Large intestine (tissue), 3 donors: ENCODE data around the gene TNXB. TPM values are rescaled to one million over a fixed set of nuclear protein-coding genes. Genes with fewer than 3 reads are reported as not detected.
"Not testable (repeated sequence)": the region's sequence is repeated elsewhere in the genome, so short reads cannot be mapped to it uniquely, and the experiment has no call there.

Source experiments
- DNase-seq, 2 donors: peaks; one replicate each; pipeline versions ENCODE4 v3.0.0 to v3.0.0-alpha.2; 2013
- H3K27ac ChIP-seq: one replicate; pipeline ENCODE4 v1.5.1; 2013; ENCODE audit warnings: low read length
- H3K27me3 ChIP-seq: 2 replicates; pipeline ENCODE4 v1.6.1; 2013; ENCODE audit warnings: low read length; ENCODE audit not compliant: control insufficient read depth, insufficient read depth
- H3K36me3 ChIP-seq: 2 replicates; pipeline ENCODE4 v1.6.1; 2013; ENCODE audit warnings: low read length; ENCODE audit not compliant: control insufficient read depth, insufficient read depth
- H3K4me1 ChIP-seq: one replicate; pipeline ENCODE4 v1.6.1; 2013; ENCODE audit warnings: low read length; ENCODE audit not compliant: control insufficient read depth, insufficient read depth
- H3K4me3 ChIP-seq: one replicate; pipeline ENCODE4 v1.5.1; 2013; ENCODE audit warnings: low read length
- H3K9me3 ChIP-seq: one replicate; pipeline ENCODE4 v1.6.1; 2013; ENCODE audit warnings: mild to moderate bottlenecking, low read depth, low read length, moderate library complexity; ENCODE audit not compliant: control insufficient read depth
- WGBS: methylation state at CpG from one replicate; pipeline ENCODE4 v1.1.5; 2013; ENCODE audit warnings: low lambda C conversion rate; ENCODE audit not compliant: insufficient coverage; 5-methylcytosine and 5-hydroxymethylcytosine counted together
- polyA plus RNA-seq: library from polyadenylated mRNA; unstranded; fragments of 120-200 nt; gene quantifications from one replicate; pipeline ENCODE4 v1.2.1, GENCODE V29; 2013

TNXB gene
- polyA plus RNA-seq, 1 donor: 17.5 TPM

GRCh38 chr6:32070814-32071543 is 38.2 kb downstream of the TNXB start:
- no peaks in the 10 kb centered on the region for H3K27me3 ChIP-seq
- no CpG with 5 or more reads among the region's 16 CpGs for WGBS
- H3K4me1 ChIP-seq: no peaks in the 10 kb centered on the region
- no peak for DNase-seq
- H3K27ac ChIP-seq: no peak overlapping the region
- H3K36me3 ChIP-seq: peaks cover 6% of the 10 kb centered on the region
- H3K4me3 ChIP-seq: no peak overlapping the region
- H3K9me3 ChIP-seq: no peaks in the 10 kb centered on the region

- Histone ChIP-seq H3K4me3 (no peak overlapping the region), H3K4me1 (no peaks in the 10 kb centered on the region), H3K27ac (no peak overlapping the region), H3K27me3 (no peaks in the 10 kb centered on the region), H3K36me3 (peaks cover 6% of the 10 kb centered on the region), H3K9me3 (no peaks in the 10 kb centered on the region)
- DNase-seq: no peak
- no CpG with 5 or more reads among the region's 24 CpGs for WGBS
Observed at GRCh38 chr6:32069878-32070515, 39.1 kb downstream of the TNXB start.

DNA sequence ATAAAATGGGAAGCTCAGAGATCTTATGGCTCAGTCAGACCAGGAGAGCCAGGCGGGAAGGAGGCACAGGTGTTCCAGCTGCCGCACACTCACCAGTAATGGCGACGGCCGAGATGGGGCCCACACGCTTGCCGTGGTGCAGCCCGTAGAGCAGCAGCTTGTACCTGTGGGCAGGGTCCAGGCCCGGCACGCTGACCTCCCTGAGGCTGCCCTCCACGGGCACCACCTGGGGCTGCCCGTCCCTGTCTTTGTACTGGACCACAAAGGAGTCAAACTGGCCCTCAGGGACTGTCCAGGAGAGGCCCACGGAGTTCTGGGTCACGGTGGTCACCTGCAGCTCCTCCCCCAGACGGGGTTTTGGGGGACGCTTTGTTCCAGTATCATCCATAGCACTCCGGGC is 39.7 kb downstream of the TNXB start:
- H3K4me3 ChIP-seq: no peak overlapping the region
- H3K27me3 ChIP-seq: no peaks in the 10 kb centered on the region
- peaks cover 6% of the 10 kb centered on the region for H3K36me3 ChIP-seq
- H3K27ac ChIP-seq: no peak overlapping the region
- no peak for DNase-seq
- no CpG with 5 or more reads among the region's 17 CpGs for WGBS
- no peaks in the 10 kb centered on the region for H3K9me3 ChIP-seq
- no peaks in the 10 kb centered on the region for H3K4me1 ChIP-seq

DNA sequence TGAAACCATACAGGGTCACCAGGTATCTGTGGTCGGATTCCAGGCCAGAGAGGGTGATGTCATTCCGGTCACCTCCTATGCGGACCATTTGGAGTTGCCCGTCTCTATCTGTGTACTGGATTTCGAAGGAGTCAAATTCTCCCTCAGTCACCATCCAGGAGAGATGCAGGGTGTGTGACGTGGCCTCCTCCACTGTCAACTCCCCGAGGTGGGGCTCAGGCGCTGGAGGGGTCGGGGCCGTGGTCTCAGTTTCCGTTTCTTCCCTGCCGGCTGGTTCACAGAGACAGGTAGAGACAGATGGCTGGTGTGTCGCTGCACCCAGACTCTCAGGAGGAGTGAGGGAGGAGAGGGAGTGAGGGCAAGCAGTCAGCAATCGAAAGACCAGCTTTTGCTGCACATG is 40.3 kb downstream of the TNXB start:
- Histone ChIP-seq H3K9me3 (no peaks in the 10 kb centered on the region), H3K36me3 (peaks cover 6% of the 10 kb centered on the region), H3K4me1 (no peaks in the 10 kb centered on the region), H3K27ac (no peak overlapping the region), H3K27me3 (no peaks in the 10 kb centered on the region), H3K4me3 (no peak overlapping the region)
- no peak for DNase-seq
- WGBS: 90% methylated on average over 2 of the region's 14 CpGs

GRCh38 chr6:32068315-32068714 is 40.8 kb downstream of the TNXB start:
- not testable (repeated sequence) for H3K9me3 ChIP-seq, H3K27ac ChIP-seq, H3K27me3 ChIP-seq, H3K4me1 ChIP-seq, H3K4me3 ChIP-seq, DNase-seq, H3K36me3 ChIP-seq
- no CpG with 5 or more reads among the region's 13 CpGs for WGBS

GRCh38 chr6:32067521-32067920 is 41.6 kb downstream of the TNXB start:
- not testable (repeated sequence) for H3K9me3 ChIP-seq, DNase-seq, H3K27me3 ChIP-seq, H3K27ac ChIP-seq, H3K36me3 ChIP-seq, H3K4me3 ChIP-seq, H3K4me1 ChIP-seq
- WGBS: no CpG with 5 or more reads among the region's 19 CpGs

GRCh38 chr6:32064706-32065105 is 44.4 kb downstream of the TNXB start:
- Histone ChIP-seq H3K4me1 (no peaks in the 10 kb centered on the region), H3K4me3 (no peak overlapping the region), H3K9me3 (no peaks in the 10 kb centered on the region), H3K27ac (no peak overlapping the region), H3K36me3 (peaks cover 8% of the 10 kb centered on the region), H3K27me3 (no peaks in the 10 kb centered on the region)
- WGBS: no CpG with 5 or more reads among the region's 14 CpGs
- DNase-seq: no peak

- Histone ChIP-seq H3K36me3 (peaks cover 3% of the 10 kb centered on the region), H3K9me3 (no peaks in the 10 kb centered on the region), H3K27me3 (no peaks in the 10 kb centered on the region), H3K27ac (no peak overlapping the region), H3K4me3 (no peak overlapping the region), H3K4me1 (no peaks in the 10 kb centered on the region)
- WGBS: 100% methylated on average over 2 of the region's 28 CpGs
- DNase-seq: no peak
Observed at GRCh38 chr6:32060966-32061655, 48.0 kb downstream of the TNXB start.

GRCh38 chr6:32058511-32058963 is 50.6 kb downstream of the TNXB start:
- WGBS: 100% methylated on average over 2 of the region's 11 CpGs
- Histone ChIP-seq H3K27ac (no peak overlapping the region), H3K36me3 (peaks cover 3% of the 10 kb centered on the region), H3K4me3 (no peak overlapping the region), H3K4me1 (no peaks in the 10 kb centered on the region), H3K27me3 (no peaks in the 10 kb centered on the region), H3K9me3 (no peaks in the 10 kb centered on the region)
- DNase-seq: no peak

DNA sequence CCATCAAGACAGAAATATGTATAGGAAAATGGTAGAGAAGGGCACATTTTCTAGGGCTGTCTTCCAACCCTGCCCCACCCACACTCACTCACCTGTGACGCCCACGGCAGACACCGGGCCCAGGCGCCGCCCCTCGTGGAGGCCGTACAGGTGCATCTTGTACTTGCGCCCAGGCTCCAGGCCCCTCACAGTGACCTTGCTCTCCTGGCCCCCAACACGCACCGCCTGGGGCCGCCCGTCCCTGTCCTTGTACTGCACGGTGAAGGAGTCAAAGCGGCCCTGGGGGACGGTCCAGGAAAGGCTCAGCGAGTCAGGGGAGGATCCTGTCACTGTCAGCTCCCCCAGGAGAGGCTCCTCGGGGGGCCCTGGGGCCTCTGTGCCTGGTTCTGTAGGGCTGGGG is 51.2 kb downstream of the TNXB start:
- DNase-seq: no peak
- no peaks in the 10 kb centered on the region for H3K4me1 ChIP-seq
- peaks cover 3% of the 10 kb centered on the region for H3K36me3 ChIP-seq
- no peak overlapping the region for H3K4me3 ChIP-seq
- WGBS: no CpG with 5 or more reads among the region's 17 CpGs
- H3K27ac ChIP-seq: no peak overlapping the region
- no peaks in the 10 kb centered on the region for H3K9me3 ChIP-seq
- H3K27me3 ChIP-seq: no peaks in the 10 kb centered on the region
